Thoracic aorta (tissue), 2 donors: ENCODE data around the gene ADAMTS14. TPM values are rescaled to one million over a fixed set of nuclear protein-coding genes. Genes with fewer than 3 reads are reported as not detected.
"Not testable (repeated sequence)": the region's sequence is repeated elsewhere in the genome, so short reads cannot be mapped to it uniquely, and the experiment has no call there.

Experiments used
- ATAC-seq: fragments of 150-250 bp; one replicate; pipeline ENCODE4 v1.8.0; 2017; ENCODE audit warnings: low read depth; ENCODE audit not compliant: insufficient number of reproducible peaks, low FRiP score
- DNase-seq: peaks from one replicate; pipeline ENCODE4 v3.0.0-alpha.2; 2020; ENCODE audit warnings: low spot score
- H3K27ac ChIP-seq, 2 donors: fragments of 200-600 bp; sonication (generic); 1 replicate in 1 of 2; 2 replicates in 1 of 2; pipeline ENCODE4 v1.5.1; 2016; ENCODE audit warnings: mild to moderate bottlenecking in 2 of 2, moderate library complexity in 2 of 2
- H3K27me3 ChIP-seq: fragments of 200-600 bp; sonication (generic); replicated peaks from 2 replicates; pipeline ENCODE4 v1.6.0; 2016; ENCODE audit warnings: mild to moderate bottlenecking; ENCODE audit not compliant: insufficient read depth
- H3K36me3 ChIP-seq: fragments of 200-600 bp; sonication (generic); one replicate; pipeline ENCODE4 v1.5.1; 2016
- H3K4me1 ChIP-seq, 2 donors: fragments of 200-600 bp; sonication (generic); 1 replicate in 1 of 2; 2 replicates in 1 of 2; pipeline versions ENCODE4 v1.5.1 to v1.6.0; 2016; ENCODE audit warnings: low read depth in 2 of 2, mild to moderate bottlenecking in 1 of 2; ENCODE audit not compliant: control insufficient read depth in 1 of 2
- H3K4me3 ChIP-seq: fragments of 200-600 bp; sonication (generic); 2 replicates; pipeline ENCODE4 v1.5.1; 2016; ENCODE audit warnings: mild to moderate bottlenecking
- H3K9me3 ChIP-seq: fragments of 200-600 bp; sonication (generic); 2 replicates; pipeline ENCODE4 v1.5.1; 2016
- CTCF ChIP-seq: fragments of 200-600 bp; sonication (generic); IDR thresholded peaks from one replicate; pipeline ENCODE4 v1.5.1; 2019; ENCODE audit warnings: antibody characterized with exemption
- total RNA-seq, 2 donors: library from RNA; depleted of rRNA; stranded (reverse); fragments of >200 nt; gene quantifications; one replicate each; pipeline versions ENCODE4 v1.1.0 to v1.2.3, GENCODE V29; 2016

Gene ADAMTS14
- total RNA-seq, 2 donors from 2014 or later: 1.3 TPM; not detected in 1

- H3K27ac ChIP-seq: no peak overlapping the region
- no peaks in the 10 kb centered on the region for H3K9me3 ChIP-seq
- no peak for TF ChIP-seq CTCF
- DNase-seq (no peak), ATAC-seq (no peak)
- no peaks in the 10 kb centered on the region for H3K36me3 ChIP-seq
- no peaks in the 10 kb centered on the region for H3K4me1 ChIP-seq
- H3K4me3 ChIP-seq: no peak overlapping the region
- no peaks in the 10 kb centered on the region for H3K27me3 ChIP-seq
These were observed 7.6 kb upstream of the ADAMTS14 start for GRCh38 chr10:70664702-70665195.

GRCh38 chr10:70666960-70667798 is 5.1 kb upstream of the ADAMTS14 start:
- H3K27me3 ChIP-seq: no peaks in the 10 kb centered on the region
- H3K36me3 ChIP-seq: no peaks in the 10 kb centered on the region
- no peak for DNase-seq
- H3K4me1 ChIP-seq: no peaks in the 10 kb centered on the region
- H3K9me3 ChIP-seq: no peaks in the 10 kb centered on the region
- no peak overlapping the region for H3K4me3 ChIP-seq
- ATAC-seq: no peak
- no peak for TF ChIP-seq CTCF
- no peak overlapping the region for H3K27ac ChIP-seq

GRCh38 chr10:70667818-70668217 is 4.5 kb upstream of the ADAMTS14 start:
- H3K9me3 ChIP-seq, DNase-seq, H3K36me3 ChIP-seq, H3K27ac ChIP-seq, H3K4me1 ChIP-seq, ATAC-seq, H3K27me3 ChIP-seq, H3K4me3 ChIP-seq: not testable (repeated sequence)

- Histone ChIP-seq H3K9me3 (no peaks in the 10 kb centered on the region), H3K4me3 (no peak overlapping the region), H3K27me3 (no peaks in the 10 kb centered on the region), H3K36me3 (no peaks in the 10 kb centered on the region), H3K27ac (no peak overlapping the region), H3K4me1 (peaks cover 0 to 11% of the 10 kb centered on the region in 2 donors)
- DNase-seq: no peak
- no peak for ATAC-seq
- TF ChIP-seq CTCF: no peak
These were observed 3.8 kb upstream of the ADAMTS14 start for GRCh38 chr10:70668454-70668970.

GRCh38 chr10:70669015-70669414 is 3.3 kb upstream of the ADAMTS14 start:
- H3K27me3 ChIP-seq: no peaks in the 10 kb centered on the region
- DNase-seq (no peak), ATAC-seq (no peak)
- no peak for TF ChIP-seq CTCF
- peaks cover 3 to 16% of the 10 kb centered on the region in 2 donors for H3K4me1 ChIP-seq
- no peaks in the 10 kb centered on the region for H3K9me3 ChIP-seq
- H3K4me3 ChIP-seq: no peak overlapping the region
- H3K36me3 ChIP-seq: no peaks in the 10 kb centered on the region
- H3K27ac ChIP-seq: no peak overlapping the region
